UCSD-AML1 (cell line): ENCODE measurements around the gene MSRB3.

ENCODE experiments used
- DNase-seq: peaks from one replicate; lab custom pipeline; 2025; ENCODE audit not compliant: unreplicated experiment; lab: John Stamatoyannopoulos, UW

The MSRB3 gene

DNA sequence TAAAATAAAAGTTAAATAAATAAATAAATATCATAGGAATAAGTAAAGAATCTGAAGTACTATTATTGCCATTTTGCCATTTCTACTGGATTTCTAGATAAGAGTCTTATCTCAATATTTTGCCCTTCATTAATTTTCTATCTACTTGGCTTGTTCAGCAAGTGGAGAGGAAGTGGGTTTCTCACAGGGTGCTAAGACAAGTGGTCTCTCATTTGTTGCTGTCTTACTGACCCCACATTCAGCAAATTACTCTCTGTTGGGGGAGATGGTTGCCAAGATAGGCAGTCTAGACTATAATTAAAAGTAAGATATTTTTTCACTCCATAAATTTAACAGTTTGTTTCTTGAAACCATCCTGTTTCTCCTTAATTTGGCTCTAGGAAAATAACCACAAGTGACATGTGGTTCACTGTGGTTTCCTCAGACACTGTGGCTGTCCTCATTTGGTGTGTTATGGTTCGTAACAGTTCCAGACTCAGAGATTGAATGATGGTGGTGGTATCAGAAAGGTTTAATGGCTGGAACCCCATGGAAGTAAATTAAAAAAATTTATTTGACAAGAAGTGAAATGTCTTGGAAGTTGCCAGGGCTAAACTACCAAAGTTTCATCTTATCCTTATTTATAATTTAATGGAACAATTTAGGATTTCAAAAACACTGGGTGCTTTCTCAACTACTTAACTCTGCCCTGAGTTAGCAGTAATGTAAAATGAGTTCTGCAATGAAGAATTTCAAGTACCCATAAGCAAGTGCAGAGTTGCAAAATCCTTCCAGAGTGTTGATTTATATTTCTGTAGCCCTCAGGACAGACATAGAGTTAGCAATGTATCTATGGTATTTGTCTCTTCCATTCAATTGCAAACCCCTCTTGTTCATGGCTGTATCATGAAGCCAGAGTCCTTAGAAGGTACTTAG lies 214.8 kb downstream of the MSRB3 start:
- no peak for DNase-seq

- no peak for DNase-seq
These were observed 215.4 kb downstream of the MSRB3 start for GRCh38 chr12:65493913-65494245.

DNA sequence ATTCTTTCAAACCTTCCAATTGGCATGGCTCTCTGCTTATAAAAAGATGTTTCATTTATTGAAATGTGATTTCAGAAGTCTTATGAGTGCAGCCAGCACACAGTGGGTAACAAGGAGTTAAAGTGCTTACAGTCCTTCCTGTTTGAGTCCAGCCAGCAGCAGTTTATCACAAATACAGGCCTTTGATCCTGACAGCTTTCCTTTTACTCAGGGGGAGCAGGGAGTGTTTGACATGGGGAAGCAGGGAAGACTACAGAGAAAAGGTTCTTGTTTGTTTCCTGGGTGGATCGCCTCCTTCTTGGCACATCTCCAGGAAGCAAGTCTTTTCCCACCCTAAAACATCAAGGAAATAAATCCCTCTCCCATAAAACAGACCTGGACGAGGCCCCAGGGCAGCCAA lies 216.1 kb downstream of the MSRB3 start:
- no peak for DNase-seq

- no peak for DNase-seq
These were observed 216.8 kb downstream of the MSRB3 start for GRCh38 chr12:65495233-65495632.

GRCh38 chr12:65496617-65497016 lies 218.1 kb downstream of the MSRB3 start:
- no peak for DNase-seq

DNA sequence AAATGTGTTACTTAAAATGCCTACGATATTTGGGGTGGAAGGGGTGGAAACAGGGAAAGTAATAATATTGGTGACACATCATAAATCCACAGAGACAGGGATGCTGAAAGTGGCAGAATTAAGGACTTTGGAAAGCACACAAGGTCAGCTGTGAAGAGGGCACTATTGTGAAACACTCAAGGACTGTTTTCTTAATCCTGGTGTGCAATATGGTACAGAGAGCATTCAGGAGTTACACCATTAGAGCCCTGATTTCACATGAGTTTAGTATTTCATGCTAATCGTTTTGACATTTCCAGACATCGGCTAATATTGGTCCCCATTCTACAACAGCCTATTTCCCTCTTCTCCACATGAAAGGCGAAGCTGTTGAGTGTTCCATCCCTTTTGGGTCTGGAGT lies 219.2 kb downstream of the MSRB3 start:
- DNase-seq = no peak

- no peak for DNase-seq
These were observed 220.7 kb downstream of the MSRB3 start for GRCh38 chr12:65499167-65499566.

- DNase-seq = no peak
These were observed 221.8 kb downstream of the MSRB3 start for GRCh38 chr12:65500091-65500900.

- no peak for DNase-seq
These were observed 222.7 kb downstream of the MSRB3 start for GRCh38 chr12:65501093-65501621.

- DNase-seq = no peak
These were observed 223.5 kb downstream of the MSRB3 start for GRCh38 chr12:65501935-65502334.

GRCh38 chr12:65504417-65504816 lies 225.9 kb downstream of the MSRB3 start:
- DNase-seq = no peak

DNA sequence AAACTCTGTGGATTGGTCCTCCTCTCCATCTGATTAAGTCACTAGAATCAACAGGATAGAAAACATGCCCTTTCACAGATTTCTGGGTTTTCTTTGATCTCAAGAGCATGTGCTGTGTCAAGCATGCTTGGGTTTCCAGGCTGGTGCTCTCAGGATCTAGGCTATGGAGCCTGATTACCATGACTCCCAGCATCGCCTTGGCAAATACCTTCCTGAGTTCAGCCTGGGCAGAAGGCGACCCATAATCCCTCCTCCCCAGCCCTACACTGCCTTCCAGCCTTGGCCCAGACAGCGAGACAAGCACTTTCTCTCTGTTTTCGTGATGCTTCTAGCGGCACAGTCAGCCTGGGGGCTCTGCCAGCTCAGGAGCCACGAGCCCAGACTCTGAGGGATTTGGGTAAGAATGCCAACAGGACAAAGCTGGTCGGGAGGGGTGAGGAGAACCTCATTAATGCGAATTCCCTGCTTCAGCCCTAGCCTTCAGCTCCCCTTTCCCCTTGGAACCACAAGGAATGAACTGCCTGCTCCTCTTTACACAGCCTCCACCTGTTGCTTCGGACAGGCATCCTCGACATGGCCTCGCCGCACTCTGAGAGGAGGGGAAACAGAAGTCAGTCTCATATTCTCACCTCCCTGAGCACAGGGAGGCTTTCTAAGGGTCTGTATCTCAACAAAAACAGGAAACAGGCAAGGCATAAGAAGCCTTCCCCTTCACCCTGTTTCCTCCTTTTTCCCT lies 227.1 kb downstream of the MSRB3 start:
- no peak for DNase-seq

DNA sequence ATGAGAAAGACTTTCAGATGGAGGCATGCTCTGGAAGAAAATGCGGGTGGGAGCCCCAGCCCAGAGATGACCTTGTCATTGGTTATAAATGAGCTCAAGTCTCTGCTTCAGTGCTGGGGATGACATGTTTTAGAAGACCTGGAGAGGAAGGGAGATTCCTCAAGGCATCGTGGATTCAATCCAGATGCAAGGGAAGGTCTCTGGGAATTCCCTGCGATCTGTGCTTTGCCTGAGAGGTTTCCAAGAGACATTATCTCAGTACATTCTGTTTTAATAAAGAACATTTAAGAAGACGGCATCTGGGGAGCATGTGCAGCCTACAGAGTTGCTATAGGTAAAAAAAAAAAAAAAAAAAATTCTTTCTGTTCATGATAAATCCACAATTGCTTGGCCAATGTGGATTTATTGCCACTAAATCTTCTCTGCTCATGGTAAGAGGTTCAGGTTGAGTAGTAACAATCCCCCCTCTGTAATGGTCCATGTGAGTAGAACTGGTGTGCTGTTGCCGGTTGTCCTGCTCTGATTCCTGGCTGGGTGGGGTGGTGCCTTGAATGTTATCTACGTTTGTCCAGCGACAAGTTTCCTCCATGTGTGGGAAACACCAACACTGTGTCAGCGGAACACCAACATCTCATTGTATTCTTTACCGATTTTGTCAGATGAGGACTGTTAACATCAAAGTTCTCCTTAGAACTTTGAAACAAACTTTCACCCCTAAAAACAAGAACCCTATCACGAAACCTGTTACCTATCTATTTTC lies 230.0 kb downstream of the MSRB3 start:
- DNase-seq = no peak

DNA sequence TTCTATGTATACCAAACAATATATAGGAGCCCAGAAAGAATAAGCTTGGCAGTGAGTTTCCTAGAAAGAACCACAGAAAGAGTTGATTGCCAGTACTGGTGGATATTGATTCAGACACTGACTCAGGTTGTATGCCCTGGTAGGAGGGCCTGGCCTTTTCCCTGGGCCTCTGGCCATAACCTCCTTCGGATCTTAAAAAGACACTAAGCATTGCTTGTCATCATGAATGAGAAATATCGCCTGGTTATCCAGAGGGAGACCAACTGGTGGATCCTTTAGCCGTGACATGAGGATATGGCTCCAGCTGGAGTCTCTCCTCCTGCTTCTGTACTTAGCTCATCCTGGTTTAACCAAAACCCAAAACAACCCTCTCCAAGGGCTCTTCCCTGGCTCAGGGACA lies 231.5 kb downstream of the MSRB3 start:
- no peak for DNase-seq

DNA sequence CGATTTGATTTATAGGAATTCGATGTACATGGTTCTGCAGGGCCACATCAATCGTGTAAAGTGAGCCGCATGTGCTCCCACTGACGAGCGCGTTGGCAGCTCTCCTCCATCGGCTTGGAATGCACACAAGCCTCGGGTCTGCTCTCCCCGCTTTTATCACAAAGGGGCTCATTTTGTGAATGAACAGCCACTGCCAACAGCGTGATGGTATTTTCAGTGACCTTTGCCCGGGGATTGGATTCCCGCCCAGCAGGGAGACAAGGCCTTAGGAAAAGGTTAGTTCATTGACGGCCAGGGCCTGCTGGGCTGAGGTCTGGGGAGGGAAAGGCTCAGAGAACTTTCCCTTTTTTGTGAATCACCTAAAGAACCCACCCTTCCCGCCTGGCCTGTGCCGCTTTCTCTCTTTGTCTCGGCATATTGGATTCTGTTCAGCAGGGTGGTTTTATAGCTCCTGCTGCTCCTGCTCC lies 232.1 kb downstream of the MSRB3 start:
- DNase-seq = no peak

GRCh38 chr12:65511134-65511834 lies 232.8 kb downstream of the MSRB3 start:
- no peak for DNase-seq

- no peak for DNase-seq
These were observed 233.4 kb downstream of the MSRB3 start for GRCh38 chr12:65511912-65512311.
